EL (cell line): ENCODE measurements around the gene CD27.
"Not testable (repeated sequence)": the region's sequence is repeated elsewhere in the genome, so short reads cannot be mapped to it uniquely, and the experiment has no call there.

Experiments
- DNase-seq: peaks from one replicate; pipeline ENCODE4 v3.0.0-alpha.2; 2016

CD27 gene

DNA sequence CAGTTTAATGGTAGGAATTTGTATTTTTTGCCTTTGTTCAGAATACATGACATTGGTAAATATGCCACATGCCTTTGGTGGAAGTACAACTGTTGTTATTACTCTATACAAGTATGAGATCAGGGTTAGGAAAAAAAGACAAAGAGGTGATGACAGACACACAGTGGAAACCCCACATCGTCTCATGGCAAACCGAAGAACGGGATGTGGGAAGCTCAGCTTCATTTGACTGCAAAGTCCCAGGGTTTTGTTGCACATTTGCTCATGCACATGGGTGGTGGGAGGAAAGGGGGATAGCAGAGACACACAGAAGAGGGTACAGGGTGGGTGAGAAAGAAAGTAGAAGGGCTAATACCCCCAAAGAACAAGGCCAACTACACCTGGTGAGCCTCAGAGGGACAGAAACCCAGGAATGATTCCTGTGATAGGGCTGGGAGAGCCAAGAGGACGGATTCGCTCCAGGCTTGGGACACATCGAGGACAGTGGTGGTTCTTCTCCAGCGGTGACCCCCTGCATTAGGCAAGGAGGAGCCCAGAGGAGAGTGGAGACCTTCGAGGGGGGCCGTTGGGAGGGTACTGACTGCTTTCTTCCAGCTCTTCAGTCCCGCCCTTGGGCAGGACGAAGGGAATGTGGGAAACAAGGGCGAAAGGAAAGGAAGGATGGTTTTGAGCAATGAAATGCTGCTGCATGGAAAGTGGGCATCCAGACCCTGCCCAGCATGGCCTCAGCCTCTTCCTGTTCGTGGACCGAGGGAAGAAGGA lies 17.7 kb downstream of the CD27 start:
- no peak for DNase-seq

DNA sequence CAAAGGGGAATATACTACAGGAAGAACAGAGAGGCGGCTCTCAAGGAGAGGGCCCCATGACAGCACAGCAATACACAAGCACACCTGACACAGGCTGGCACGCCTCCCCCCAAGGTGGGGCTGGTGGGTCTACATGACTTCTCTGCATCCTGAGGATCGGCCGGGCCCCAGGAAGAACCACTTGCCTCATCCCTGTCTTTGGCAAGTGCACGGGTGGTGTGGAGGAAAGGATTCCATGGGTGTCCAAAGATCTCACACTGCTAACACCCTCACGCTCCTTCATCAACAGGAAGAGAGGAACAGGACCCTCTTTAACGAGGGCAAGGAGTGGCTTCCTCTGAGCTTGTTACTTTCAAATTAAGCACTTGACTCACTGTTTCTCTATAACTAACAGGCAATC lies 18.5 kb downstream of the CD27 start:
- no peak for DNase-seq

DNA sequence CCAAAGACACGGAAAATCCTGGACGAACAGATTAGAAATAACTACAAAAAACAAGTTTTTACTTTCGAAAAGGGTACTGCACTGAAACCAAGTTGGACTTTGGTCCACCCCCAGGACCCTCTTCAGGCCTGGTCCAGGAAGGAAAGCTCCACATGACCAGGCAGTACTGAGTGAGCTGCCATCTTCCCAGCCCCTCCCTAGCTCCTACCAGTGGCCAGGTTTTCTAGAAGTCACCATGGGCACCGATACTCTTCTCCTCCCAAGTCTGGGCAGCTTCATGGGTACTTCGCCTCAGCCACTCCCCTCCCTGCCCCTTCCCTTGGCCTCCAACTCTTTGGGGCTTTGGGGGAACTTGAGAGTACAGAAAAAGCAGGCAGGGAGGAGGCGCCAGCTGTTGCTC lies 19.1 kb downstream of the CD27 start:
- DNase-seq, result no peak

DNA sequence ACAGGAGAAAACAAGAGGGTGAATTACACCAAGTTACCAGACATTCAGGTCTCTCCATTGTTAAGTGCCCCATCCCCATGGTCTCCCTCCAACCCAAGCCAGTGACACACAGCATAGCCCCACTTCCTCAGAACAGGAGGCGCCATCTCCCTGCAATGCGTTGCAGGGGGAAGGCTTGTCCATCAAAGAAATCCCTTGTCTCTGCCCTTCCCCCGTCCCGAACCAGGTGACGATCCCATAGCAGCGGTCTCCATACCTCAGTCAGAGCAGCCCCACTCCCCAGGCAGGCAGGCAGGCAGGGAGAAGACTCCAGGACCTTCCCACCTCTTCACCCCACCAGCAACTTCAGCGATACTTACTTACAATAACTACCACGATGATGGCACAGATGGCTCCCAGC lies 19.8 kb downstream of the CD27 start:
- DNase-seq, result no peak

DNA sequence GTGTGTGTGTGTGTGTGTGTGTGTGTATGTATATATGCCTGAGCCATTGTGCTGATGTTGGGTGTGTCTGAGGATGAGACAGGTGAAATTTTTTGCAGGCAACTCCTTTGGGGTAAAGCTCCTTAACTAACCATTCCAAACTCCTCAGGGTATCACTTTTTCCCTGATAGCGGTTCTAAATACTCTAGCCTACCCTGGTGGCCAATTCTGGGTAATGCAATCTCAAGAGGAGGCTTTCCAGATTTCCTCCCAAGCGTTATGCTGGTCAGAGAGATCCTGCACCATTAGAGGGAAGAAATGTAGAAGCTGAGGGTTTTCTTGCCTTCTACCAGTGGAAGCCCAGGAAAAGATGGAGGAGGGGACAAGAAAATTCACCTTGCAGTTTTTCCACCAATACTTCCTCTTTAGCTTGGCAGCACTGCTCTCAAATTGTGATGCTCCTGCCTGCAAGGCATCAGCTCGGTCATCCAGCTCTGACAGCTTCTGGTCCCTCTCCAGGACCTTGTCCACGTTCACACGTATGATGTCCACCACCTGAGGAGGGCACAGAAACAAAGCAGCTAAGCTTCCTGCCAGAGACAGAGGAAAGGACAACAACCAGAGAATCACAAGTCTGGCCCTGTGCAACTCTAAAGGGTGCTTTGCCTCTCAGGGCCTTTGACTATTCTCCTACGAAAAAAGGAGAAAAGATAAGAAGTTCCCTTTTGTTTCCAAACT lies 20.9 kb downstream of the CD27 start:
- DNase-seq, result peak; percentile 67

DNA sequence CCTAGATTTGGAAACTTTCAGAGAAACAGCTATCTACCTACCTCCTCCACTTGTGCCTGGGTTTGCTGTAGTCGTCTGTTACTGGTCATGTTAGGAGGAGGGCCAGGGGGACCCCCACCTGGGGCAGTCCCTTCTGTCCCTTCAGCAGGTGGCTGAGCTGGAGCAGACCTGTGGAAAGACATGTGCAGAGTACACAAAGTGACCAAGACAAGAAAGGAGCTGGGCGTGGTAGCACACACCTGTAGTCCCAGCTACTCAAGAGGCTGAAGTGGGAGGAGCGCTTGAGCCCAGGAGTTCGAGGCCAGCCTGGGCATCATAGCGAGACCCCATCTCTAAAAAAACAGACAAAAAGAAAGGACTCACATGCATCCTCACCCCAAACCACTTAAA lies 21.4 kb downstream of the CD27 start:
- no peak for DNase-seq

DNA sequence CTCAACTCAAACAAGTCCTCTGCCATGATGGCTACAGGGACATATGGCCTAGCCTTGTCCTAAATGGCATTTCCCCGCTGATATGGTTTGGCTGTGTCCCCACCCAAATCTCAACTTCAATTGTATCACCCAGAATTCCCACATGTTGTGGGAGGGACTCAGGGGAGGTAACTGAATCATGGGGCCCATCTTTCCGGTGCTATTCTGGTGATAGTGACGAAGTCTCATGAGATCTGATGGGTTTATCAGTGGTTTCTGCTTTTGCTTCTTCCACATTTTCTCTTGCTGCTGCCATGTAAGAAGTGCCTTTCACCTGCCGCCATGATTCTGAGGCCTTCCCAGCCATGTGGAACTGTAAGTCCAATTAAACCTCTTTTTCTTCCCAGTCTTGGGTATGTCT lies 22.0 kb downstream of the CD27 start:
- not testable (repeated sequence) for DNase-seq

DNA sequence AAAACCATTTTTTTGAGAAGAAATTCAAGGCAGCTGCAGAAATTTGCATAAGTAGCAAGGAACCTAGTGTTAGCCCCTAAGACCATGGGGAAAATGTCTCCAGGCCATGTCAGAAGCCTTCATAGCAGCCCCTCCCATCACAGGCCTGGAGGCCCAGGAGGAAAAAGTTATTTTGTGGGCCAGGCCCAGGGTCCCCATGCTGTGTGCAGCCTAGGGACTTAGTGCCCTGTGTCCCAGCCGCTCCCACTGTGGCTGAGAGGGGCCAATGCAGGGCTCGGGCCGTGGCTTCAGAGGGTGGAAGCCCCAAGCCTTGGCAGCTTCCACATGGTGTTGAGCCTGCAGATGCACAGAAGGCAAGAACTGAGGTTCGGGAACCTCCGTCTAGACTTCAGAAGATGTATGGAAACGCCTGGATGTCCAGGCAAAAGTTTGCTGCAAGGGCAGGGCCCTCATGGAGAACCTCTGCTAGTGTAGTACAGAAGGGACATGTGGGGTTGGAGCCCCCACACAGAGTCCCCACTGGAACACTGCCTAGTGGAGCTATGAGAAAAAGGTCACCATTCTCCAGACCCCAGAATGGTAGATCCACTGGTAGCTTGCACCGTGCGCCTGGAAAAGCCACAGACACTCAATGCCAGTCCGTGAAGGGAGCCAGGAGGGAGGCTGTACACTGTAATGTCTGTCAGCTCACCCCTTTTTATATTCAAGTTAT lies 23.0 kb downstream of the CD27 start:
- DNase-seq, result not testable (repeated sequence)

DNA sequence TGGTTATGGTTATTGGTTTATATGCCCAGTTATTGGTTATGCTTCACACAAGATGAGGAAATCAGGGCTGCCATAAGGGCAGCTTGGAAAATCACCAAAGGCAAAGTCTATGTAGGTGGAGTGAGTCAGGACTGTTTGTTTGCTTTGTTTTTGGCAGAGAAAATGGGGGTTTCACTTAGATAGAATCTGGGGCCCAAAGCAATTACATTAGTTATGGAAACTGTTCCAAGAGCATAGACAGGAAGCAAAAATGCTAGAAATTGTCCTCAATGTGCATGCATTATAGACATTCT lies 23.5 kb downstream of the CD27 start:
- peak; percentile 25 for DNase-seq

DNA sequence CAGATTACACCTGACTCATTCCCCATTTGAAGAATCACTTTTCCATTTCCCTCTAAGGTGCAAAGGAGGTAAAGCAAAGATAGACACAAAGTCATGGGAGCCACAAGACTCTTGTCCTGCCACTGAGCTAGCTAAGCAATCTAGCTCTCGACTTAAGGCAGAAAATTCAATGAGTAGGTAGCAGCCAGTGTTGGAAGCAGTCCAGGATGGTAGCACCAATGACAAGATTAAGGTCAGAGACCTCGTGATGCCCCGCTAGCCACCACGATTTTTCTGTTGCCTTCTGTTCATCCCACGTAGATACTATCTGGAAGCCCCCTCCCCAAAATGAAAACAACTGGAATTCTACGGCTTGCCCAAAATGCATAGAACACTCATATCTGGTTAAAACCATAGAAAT lies 24.3 kb downstream of the CD27 start:
- DNase-seq, result no peak

DNA sequence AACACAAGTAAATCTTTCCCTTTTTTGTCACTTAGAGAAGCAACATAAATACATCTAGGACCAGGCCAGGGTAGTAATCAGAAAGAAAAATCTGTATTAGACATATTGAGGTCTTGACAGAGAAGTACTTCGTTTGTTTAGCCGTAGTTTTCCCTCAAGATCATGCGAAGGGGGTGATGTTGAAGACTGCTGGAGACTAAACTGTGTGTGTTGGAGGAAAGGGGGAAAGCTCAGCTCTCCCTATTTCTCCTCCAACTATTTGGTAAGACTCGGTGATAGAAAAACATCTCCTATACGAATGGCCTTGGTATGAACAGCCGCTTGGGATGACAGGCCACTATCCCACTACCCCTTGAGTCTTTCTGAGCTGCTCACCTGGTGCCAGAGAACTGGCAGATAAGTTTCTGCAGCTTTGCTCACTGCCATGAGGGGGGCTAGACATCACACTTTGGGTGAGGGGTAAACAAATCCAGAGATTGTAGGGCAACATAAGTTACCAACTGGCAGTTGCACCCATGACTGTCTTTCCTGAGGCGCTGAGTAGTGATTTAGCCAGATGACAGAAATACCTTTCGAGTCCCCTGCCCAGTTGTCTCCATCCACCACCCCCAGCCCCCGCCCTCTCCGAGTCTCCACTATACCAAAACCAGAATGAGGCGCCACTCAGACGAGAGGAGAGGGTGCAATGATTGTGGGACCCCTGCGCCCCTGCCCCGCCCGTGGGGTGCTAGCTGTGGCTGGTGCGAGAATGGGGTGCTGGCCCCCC lies 25.0 kb downstream of the CD27 start:
- peak; percentile 11 for DNase-seq

DNA sequence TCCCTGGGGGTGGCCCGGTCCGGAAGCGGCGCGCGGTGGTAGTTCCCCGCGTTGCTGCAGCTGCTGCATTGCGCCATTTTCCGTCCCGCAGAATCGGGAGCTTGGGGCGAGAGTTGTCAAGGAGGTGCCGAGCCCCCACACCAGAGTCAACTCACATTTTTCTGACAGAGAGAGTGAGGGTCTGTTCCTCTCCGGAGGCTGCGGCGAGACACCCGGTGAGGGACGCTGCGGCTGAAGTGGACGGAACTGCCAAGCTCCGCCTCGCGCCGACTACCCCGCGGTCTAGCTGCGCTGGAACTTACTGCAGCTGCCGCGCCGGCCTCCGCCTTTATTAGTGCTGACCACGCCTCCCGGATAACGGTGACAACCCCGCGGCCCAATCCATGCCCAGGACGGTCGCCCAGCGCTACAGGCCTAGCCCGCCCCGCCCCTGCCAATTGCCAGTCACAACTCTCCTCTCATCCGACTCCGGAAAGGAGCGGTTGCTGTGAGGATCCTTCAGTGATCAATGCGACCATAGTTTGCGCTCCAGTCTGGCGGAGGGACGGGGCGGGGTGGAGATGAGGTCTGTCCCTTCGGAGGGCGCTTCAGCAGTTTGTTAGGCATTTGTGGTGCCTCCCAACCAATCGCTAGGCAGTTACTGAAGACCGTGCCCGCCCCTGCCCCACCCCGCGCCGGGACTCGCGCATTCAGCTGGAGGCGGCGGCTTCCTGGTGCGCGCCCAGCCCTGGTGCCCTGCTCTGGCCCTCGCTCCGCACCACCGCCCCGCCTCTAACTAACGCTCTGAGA lies 25.8 kb downstream of the CD27 start, which contains the start of gene VAMP1:
Gene VAMP1 (minus strand): TSS at position 303 of the 789 bp plus-strand sequence. CDS start 146 bp downstream, at position 157.
- DNase-seq, result peak; percentile 99

DNA sequence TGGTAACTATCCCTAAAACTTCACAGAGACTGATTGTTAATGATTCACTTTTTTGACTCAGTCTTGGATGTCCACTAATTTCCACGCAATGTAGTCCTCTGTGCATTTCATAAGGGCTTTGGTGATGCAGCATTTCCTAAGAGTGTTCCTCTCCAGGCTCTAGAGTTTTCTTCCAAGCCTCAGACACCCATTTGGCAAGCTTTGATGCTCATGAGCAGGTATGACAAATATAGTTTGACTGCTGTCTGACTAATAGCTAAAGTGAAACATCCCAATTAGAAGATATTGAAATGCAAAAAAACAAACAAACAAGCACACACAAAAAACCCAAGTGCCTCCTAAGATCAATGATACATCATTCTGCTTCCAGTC lies 27.2 kb downstream of the CD27 start:
- DNase-seq, result no peak

DNA sequence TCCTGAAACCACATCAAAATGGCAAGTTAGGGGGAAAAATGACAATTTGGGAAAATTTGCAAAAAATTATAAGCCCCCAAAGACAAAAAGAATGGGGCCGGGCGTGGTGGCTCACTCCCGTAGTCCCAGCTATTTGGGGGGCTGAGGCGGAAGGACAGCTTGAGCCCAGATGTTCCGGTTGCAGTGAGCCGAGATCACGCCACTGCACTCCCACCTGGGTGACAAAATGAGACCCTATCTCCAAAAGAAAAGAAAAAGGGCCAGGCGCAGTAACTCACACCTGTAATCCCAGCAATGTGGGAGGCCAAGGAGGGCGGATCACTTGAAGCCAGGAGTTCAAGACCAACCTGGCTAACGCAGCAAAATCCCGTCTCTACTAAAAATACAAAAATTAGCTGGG lies 27.7 kb downstream of the CD27 start:
- DNase-seq, result no peak

DNA sequence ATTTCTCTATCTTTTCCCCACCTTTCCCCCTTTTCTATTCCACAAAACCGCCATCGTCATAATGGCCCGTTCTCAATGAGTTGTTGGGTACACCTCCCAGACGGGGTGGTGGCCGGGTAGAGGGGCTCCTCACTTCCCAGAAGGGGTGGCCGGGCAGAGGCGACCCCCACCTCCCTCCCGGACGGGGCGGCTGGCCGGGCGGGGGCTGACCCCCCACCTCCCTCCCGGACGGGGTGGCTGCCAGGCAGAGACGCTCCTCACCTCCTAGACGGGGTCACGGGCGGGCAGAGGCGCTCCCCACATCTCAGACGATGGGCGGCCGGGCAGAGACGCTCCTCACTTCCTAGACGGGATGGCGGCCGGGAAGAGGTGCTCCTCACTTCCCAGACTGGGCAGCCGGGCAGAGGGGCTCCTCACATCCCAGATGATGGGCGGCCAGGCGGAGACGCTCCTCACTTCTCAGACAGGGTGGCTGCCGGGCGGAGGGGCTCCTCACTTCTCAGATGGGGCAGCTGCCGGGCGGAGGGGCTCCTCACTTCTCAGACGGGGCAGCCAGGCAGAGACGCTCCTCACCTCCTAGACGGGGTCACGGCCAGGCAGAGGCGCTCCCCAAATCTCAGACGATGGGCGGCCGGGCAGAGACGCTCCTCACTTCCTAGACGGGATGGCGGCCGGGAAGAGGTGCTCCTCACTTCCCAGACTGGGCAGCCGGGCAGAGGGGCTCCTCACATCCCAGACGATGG lies 30.6 kb downstream of the CD27 start:
- DNase-seq, result not testable (repeated sequence)

DNA sequence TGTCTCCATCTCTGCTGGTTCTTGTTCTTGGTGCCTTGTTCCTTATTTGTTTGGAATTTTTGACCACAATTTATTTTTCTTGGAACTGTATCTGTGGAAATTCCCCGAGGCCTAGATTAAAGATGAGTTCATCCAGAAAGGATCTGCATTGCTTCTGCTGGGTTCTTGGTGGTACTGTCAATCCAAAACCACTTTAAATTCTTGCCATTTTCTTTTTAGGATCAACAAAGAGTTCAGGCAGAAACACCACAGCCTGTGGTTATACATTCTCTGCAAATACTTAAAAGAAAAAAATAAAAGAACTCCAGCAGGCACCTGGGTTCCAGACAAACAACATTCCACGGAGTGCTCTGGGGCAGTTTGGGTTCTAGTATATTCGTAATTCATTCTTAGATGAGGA lies 31.7 kb downstream of the CD27 start:
- peak; percentile 85 for DNase-seq

DNA sequence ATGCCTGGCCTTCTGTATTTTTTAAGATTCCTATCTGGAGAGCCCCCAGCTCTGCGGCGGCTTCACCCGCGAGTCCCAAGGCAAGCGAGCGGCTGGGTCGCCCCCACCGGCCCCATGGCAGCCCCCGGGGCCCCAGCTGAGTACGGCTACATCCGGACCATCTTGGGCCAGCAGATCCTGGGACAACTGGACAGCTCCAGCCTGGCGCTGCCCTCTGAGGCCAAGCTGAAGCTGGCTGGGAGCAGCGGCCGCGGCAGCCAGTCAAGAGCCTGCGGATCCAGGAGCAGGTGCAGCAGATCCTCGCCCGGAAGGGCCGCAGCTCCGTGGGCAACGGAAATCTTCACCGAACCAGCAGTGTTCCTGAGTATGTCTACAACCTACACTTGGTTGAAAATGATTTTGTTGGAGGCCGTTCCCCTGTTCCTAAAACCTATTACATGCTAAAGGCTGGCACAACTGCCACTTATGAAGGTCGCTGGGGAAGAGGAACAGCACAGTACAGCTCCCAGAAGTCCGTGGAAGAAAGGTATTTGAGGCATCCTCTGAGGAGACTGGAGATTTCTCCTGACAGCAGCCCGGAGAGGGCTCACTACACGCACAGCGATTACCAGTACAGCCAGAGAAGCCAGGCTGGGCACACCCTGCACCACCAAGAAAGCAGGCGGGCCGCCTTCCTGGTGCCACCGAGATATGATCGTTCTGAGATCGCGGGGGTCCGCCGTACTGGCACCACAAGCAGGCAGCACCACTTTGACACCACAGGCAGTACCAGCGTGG lies 33.0 kb downstream of the CD27 start:
- DNase-seq, result not testable (repeated sequence)

DNA sequence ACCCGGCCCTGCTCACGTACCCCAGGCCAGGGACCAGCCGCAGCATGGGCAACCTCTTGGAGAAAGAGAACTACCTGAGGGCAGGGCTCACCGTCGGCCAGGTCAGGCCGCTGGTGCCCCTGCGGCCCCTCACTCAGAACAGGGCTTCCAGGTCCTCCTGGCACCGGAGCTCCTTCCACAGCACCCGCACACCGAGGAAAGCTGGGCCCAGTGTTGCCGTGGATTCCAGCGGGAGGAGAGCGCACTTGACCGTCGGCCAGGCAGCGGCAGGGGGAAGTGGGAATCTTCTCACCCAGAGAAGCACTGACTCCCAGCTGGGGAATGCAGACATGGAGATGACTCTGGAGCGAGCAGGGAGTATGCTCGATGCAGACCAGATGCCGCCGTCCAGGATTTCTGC lies 33.7 kb downstream of the CD27 start:
- DNase-seq, result peak; percentile 68

DNA sequence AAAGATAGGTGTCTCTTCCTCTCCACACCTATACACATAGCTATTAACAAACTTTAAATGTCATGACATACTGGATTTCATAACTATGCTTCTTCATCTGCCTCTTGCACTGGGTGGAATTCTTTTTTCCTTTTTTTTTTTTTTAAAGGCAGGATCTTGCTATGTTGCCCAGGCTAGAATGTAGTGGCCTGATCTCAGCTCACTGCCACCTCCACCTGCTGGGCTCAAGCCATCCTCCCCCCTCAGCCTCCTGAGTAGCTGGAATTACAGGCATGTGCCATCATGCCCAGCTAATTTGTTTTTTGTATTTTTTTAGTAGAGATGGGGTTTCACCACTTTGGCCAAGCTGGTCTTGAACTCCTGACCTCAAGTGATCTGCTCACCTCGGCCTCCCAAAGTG lies 43.5 kb downstream of the CD27 start:
- no peak for DNase-seq

DNA sequence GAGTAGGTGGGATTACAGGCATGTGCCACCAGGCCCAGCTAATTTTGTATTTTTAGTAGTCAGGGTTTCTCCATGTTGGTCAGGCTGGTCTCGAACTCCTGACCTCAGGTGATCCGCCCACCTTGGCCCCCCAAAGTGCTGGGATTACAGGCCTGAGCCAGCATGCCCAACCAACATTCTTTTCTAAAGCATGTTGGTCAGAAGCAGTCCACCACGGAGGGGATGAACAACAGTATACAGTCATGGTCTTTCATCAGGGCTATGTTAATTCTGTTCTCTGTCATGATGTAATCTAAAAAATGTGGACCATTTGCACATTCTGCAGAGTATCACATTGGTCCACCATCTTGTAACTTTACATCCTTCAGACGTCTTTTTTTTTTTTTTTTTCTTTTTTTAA lies 44.7 kb downstream of the CD27 start:
- DNase-seq, result no peak

DNA sequence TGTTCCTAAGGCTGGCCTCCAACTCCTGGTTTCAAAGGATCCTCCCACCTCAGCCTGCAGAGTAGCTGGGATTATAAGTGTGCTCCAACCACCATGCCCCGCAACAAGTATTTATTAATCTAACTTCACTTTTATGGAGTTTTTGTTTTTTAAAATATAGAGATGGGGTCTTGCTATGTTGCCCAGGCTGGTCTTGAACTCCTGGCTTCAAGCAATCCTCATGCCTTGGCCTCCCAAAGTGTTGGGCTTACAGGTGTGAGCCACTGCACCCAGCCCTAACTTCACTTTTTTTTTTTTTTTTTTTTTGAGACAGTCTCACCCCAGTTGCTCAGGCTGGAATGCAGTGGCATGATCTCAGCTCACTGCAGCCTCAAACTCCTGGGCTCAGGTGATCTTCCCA lies 45.9 kb downstream of the CD27 start:
- DNase-seq, result not testable (repeated sequence)
